GM12891 (cell line): Measurements from ENCODE around the gene SYDE2.

Source experiments
- POLR2A ChIP-seq: IDR thresholded peaks from 2 replicates; pipeline ENCODE4 v1.6.1; 2011; ENCODE audit warnings: low read depth, low read length, control low read depth
- TAF1 ChIP-seq: IDR thresholded peaks from 2 replicates; pipeline ENCODE4 v1.6.1; 2011; ENCODE audit warnings: low read depth, low read length, control low read depth

GRCh38 chr1:85223334-85223733 lies 22.5 kb upstream of the SYDE2 start:
- no peak for TF ChIP-seq POLR2A
- no peak for TF ChIP-seq TAF1
